OCI-LY1 (cell line): ENCODE data around the gene RNFT2.

Experiments
- H2AFZ ChIP-seq: fragments of 200-600 bp; sonication (generic), shearing (Covaris generic); 2 replicates; pipeline ENCODE4 v1.6.0; 2014; ENCODE audit warnings: antibody characterized with exemption, mild to moderate bottlenecking, low read length
- H3F3A ChIP-seq: fragments of 200-600 bp; sonication (generic), shearing (Covaris generic); 2 replicates; pipeline ENCODE4 v1.6.0; 2014; ENCODE audit warnings: mild to moderate bottlenecking, antibody characterized with exemption, low read length, moderate library complexity; ENCODE audit not compliant: insufficient read depth
- H3K27ac ChIP-seq: fragments of 200-600 bp; sonication (generic); 2 replicates; pipeline ENCODE4 v1.5.1; 2014; ENCODE audit warnings: low read length, mixed run types, mild to moderate bottlenecking, low read depth; ENCODE audit not compliant: poor library complexity, severe bottlenecking
- H3K27me3 ChIP-seq: fragments of 200-600 bp; sonication (generic); 2 replicates; pipeline ENCODE4 v1.6.0; 2014; ENCODE audit warnings: antibody characterized with exemption, mild to moderate bottlenecking, low read length, moderate library complexity; ENCODE audit not compliant: insufficient read depth
- H3K36me3 ChIP-seq: fragments of 200-600 bp; sonication (generic); 2 replicates; pipeline ENCODE4 v1.6.1; 2014; ENCODE audit warnings: mild to moderate bottlenecking, antibody characterized with exemption, low read length, moderate library complexity, mixed read lengths; ENCODE audit not compliant: insufficient read depth
- H3K4me1 ChIP-seq: fragments of 200-600 bp; sonication (generic); 2 replicates; pipeline ENCODE4 v1.5.1; 2014; ENCODE audit warnings: mild to moderate bottlenecking, low read length, moderate library complexity; ENCODE audit not compliant: insufficient read depth, severe bottlenecking
- H3K4me2 ChIP-seq: fragments of 200-600 bp; sonication (generic), shearing (Covaris generic); 2 replicates; pipeline ENCODE4 v1.6.1; 2014; ENCODE audit warnings: low read length
- H3K4me3 ChIP-seq: fragments of 200-600 bp; sonication (generic); 2 replicates; pipeline ENCODE4 v1.5.1; 2014; ENCODE audit warnings: low read length, low read depth, mild to moderate bottlenecking, mixed read lengths; ENCODE audit not compliant: poor library complexity, severe bottlenecking
- H3K79me2 ChIP-seq: fragments of 200-600 bp; shearing (Covaris generic); 2 replicates; pipeline ENCODE4 v1.6.1; 2016; ENCODE audit warnings: mixed run types, low read length, mixed read lengths; ENCODE audit not compliant: insufficient read depth
- H3K9ac ChIP-seq: fragments of 200-600 bp; sonication (generic), shearing (Covaris generic); 2 replicates; pipeline ENCODE4 v1.6.1; 2014; ENCODE audit warnings: mild to moderate bottlenecking, low read length, mixed read lengths
- H3K9me2 ChIP-seq: fragments of 200-600 bp; sonication (generic), shearing (Covaris generic); 2 replicates; pipeline ENCODE4 v1.6.1; 2014; ENCODE audit warnings: low read depth, mild to moderate bottlenecking, low read length, mixed read lengths
- H3K9me3 ChIP-seq: fragments of 200-600 bp; shearing (Covaris generic); 2 replicates; pipeline ENCODE4 v1.6.1; 2014; ENCODE audit warnings: low read length, mixed read lengths
- H4K20me1 ChIP-seq: fragments of 200-600 bp; sonication (generic), shearing (Covaris generic); 2 replicates; pipeline ENCODE4 v1.6.0; 2016; ENCODE audit warnings: mild to moderate bottlenecking, low read length; ENCODE audit not compliant: insufficient read depth
- EZH2 ChIP-seq: fragments of 200-600 bp; sonication (generic), shearing (Covaris generic); IDR thresholded peaks from 2 replicates; pipeline ENCODE4 v1.8.0; 2017; ENCODE audit warnings: borderline replicate concordance, mixed run types, mild to moderate bottlenecking, antibody characterized with exemption, low read length, moderate library complexity, mixed read lengths
- TF ChIP-seq, protein P1 (sequence below): fragments of 200-600 bp; sonication (generic), shearing (Covaris generic); IDR thresholded peaks from 2 replicates; pipeline ENCODE4 v1.5.1; 2017; ENCODE audit warnings: mild to moderate bottlenecking, antibody characterized with exemption, low read length, moderate library complexity, mixed read lengths

Gene RNFT2

DNA sequence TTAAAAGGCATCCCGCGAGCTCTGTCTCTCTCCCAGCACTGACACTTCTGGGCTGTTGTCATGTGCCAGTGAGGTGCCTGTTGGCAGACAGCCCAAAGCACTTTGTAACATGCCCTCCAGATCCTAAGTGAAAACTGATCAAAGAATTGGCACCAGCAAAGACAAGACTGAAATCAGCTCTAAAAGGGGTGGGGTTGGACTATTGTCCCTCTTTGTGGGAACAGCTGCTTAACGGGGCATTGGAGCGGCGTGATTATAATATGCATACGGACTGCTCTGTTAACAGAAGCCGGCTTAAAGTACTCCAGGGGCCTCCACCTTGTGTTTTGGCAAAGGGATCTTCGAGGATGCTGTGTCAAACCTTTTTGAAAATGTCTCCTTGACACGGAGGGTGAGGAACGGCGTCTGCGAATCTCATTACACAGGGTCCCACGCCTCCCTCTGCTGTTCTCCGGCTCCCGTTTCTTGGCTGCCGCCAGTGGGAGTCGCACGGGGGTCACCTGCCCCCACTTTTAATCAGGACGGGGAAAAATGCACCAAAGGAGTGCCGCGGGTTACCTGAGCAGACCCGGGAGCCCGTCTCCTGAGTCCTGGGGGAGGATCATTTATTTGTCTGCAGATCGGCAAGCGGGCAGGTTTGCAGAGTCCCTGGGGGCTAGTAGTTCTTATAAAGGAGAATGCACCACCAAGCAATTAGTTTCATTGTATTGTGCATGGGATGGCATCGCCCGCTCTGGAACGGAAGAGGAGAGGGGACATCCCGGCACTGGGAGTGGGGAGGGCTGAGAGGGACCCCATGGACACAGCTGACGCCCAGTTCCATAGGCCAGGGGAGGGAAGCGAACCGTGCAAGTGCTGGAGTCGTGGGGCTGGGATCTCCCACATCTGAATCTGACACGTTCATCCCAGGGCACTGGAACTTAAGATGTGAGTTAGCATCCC lies 44.6 kb upstream of the RNFT2 start:
- Histone ChIP-seq H3K27ac (no peak overlapping the region), H3K27me3 (0 out of 2 replicates have a peak, but pooled peaks cover 4% of the 10 kb centered on the region), H3K9ac (peak overlapping the region; percentile 10; the same call in 1 of the 2 replicates), H3K4me1 (peaks cover 31% of the 10 kb centered on the region), H3K9me3 (no peaks in the 10 kb centered on the region), H3F3A (no peaks in the 10 kb centered on the region), H3K4me3 (peak overlapping the region; percentile 26), H3K9me2 (no peaks in the 10 kb centered on the region), H2AFZ (no peak overlapping the region), H3K79me2 (no peaks in the 10 kb centered on the region), H3K36me3 (no peaks in the 10 kb centered on the region), H4K20me1 (no peaks in the 10 kb centered on the region), H3K4me2 (peak overlapping the region; percentile 46)
- TF ChIP-seq, protein P1, sequence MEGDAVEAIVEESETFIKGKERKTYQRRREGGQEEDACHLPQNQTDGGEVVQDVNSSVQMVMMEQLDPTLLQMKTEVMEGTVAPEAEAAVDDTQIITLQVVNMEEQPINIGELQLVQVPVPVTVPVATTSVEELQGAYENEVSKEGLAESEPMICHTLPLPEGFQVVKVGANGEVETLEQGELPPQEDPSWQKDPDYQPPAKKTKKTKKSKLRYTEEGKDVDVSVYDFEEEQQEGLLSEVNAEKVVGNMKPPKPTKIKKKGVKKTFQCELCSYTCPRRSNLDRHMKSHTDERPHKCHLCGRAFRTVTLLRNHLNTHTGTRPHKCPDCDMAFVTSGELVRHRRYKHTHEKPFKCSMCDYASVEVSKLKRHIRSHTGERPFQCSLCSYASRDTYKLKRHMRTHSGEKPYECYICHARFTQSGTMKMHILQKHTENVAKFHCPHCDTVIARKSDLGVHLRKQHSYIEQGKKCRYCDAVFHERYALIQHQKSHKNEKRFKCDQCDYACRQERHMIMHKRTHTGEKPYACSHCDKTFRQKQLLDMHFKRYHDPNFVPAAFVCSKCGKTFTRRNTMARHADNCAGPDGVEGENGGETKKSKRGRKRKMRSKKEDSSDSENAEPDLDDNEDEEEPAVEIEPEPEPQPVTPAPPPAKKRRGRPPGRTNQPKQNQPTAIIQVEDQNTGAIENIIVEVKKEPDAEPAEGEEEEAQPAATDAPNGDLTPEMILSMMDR: no peak
- no peak for TF ChIP-seq EZH2

DNA sequence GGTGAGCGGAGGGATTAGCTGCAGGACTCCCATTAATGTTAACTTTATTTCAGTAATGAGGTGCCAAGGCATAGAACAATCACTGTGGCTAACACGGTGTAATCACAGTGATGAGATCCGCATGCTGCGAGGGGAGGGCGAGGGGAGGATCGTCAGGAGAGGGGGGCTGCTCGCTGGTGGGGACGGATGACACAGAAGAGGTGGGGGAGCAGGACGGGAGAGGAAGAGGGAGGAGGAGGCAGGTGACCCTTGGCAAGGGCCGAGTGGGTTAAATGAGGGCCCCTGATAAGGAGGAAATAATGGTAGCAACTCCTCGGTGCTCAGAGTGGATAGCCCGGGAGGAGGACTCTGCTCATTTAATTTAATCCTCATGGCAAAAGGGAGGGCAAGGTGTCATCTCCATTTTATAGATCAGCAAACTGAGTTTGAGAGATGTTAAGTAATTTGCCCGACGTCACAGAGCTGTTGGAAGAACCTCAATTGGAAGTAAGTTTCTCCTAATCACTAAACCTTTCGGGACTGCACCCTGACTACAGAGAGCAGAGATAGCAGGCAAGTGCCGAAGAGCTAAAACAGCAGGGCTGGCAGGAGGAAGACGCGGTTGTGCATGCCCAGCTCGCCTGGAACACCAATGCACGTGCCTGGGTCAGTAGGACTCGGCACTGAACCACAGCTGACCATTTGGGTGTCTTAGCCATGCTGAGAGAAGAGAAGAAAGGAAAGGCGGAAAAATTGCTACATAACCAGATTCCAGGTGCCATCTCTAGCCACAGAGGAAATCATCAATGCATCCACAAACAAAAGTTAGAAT lies 43.3 kb upstream of the RNFT2 start:
- Histone ChIP-seq H4K20me1 (no peaks in the 10 kb centered on the region), H3K9me2 (no peaks in the 10 kb centered on the region), H3K9ac (no peak overlapping the region), H3K4me2 (peak overlapping the region; percentile 46; the same call in 1 of the 2 replicates), H3K9me3 (no peaks in the 10 kb centered on the region), H2AFZ (no peak overlapping the region), H3K27me3 (0 out of 2 replicates have a peak, but pooled peaks cover 4% of the 10 kb centered on the region), H3K4me3 (no peak overlapping the region), H3F3A (no peaks in the 10 kb centered on the region), H3K27ac (no peak overlapping the region), H3K4me1 (peaks cover 31% of the 10 kb centered on the region), H3K79me2 (no peaks in the 10 kb centered on the region), H3K36me3 (no peaks in the 10 kb centered on the region)
- no peak for TF ChIP-seq EZH2
- TF ChIP-seq, protein P1: no peak

DNA sequence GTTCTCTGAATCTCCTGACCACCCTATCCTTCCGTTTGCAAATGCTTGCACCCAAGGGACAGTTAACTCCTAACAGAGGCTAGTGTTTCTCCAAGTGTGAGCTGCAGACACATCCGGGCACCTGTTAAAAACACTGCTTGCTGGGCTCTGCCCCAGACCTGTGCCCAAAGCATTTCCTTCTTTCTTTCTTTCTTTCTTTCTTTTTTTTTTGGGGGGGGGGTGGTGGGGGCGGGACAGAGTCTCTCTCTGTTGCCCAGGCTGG lies 42.7 kb upstream of the RNFT2 start:
- H3K9me3 ChIP-seq: no peaks in the 10 kb centered on the region
- peak overlapping the region; percentile 46; the same call in 1 of the 2 replicates for H3K4me2 ChIP-seq
- no peaks in the 10 kb centered on the region for H3K9me2 ChIP-seq
- no peak overlapping the region for H3K4me3 ChIP-seq
- H3K9ac ChIP-seq: no peak overlapping the region
- 0 out of 2 replicates have a peak, but pooled peaks cover 4% of the 10 kb centered on the region for H3K27me3 ChIP-seq
- H4K20me1 ChIP-seq: no peaks in the 10 kb centered on the region
- TF ChIP-seq EZH2: no peak
- TF ChIP-seq, protein P1: no peak
- H3K4me1 ChIP-seq: peaks cover 31% of the 10 kb centered on the region
- H3K36me3 ChIP-seq: no peaks in the 10 kb centered on the region
- H2AFZ ChIP-seq: no peak overlapping the region
- H3K27ac ChIP-seq: no peak overlapping the region
- H3F3A ChIP-seq: no peaks in the 10 kb centered on the region
- H3K79me2 ChIP-seq: no peaks in the 10 kb centered on the region
